Spleen (tissue), 11 donors: ENCODE data around the gene TMEM168. TPM values are rescaled to one million over a fixed set of nuclear protein-coding genes. Genes with fewer than 3 reads are reported as not detected.
"Not testable (repeated sequence)": the region's sequence is repeated elsewhere in the genome, so short reads cannot be mapped to it uniquely, and the experiment has no call there.

Experiments
- DNase-seq: peaks from one replicate; pipeline ENCODE4 v3.0.0-alpha.2; 2020
- H3K27ac ChIP-seq, 8 donors: fragments of 200-600 bp; sonication (generic) in 7 of 8; 1 replicate in 4 of 8; 2 replicates in 4 of 8; pipeline versions ENCODE4 v1.5.0 to v1.8.0; 2016 to 2021; ENCODE audit warnings: inconsistent platforms in 4 of 8, mild to moderate bottlenecking in 4 of 8, moderate library complexity in 1 of 8
- H3K27me3 ChIP-seq, 7 donors: fragments of 200-600 bp; sonication (generic) in 6 of 7; replicated peaks in 1 of 7; 1 replicate in 4 of 7; 2 replicates in 3 of 7; pipeline versions ENCODE4 v1.5.0 to v1.8.0; 2016 to 2021; ENCODE audit warnings: inconsistent platforms in 3 of 7, mild to moderate bottlenecking in 1 of 7
- H3K36me3 ChIP-seq, 6 donors: fragments of 200-600 bp; sonication (generic) in 5 of 6; 1 replicate in 4 of 6; 2 replicates in 2 of 6; pipeline versions ENCODE4 v1.5.0 to v1.8.0; 2016 to 2021; ENCODE audit warnings: inconsistent platforms in 2 of 6
- H3K4me1 ChIP-seq, 6 donors: fragments of 200-600 bp; sonication (generic) in 5 of 6; 1 replicate in 3 of 6; 2 replicates in 3 of 6; pipeline versions ENCODE4 v1.5.0 to v1.8.0; 2016 to 2021; ENCODE audit warnings: inconsistent platforms in 3 of 6
- H3K4me3 ChIP-seq, 8 donors: fragments of 200-600 bp; sonication (generic) in 7 of 8; 1 replicate in 4 of 8; 2 replicates in 4 of 8; pipeline versions ENCODE4 v1.5.0 to v1.8.0; 2016 to 2021; ENCODE audit warnings: inconsistent platforms in 4 of 8, mild to moderate bottlenecking in 4 of 8, moderate library complexity in 2 of 8
- H3K9me3 ChIP-seq, 8 donors: fragments of 200-600 bp; sonication (generic) in 7 of 8; 1 replicate in 4 of 8; 2 replicates in 4 of 8; pipeline versions ENCODE4 v1.5.0 to v1.8.0; 2016 to 2021; ENCODE audit warnings: inconsistent platforms in 4 of 8
- POLR2A ChIP-seq, 3 donors: fragments of 450-650 bp; IDR thresholded peaks; one replicate each; pipeline ENCODE4 v1.5.1; 2017; ENCODE audit warnings: antibody characterized with exemption in 3 of 3, mild to moderate bottlenecking in 1 of 3
- POLR2AphosphoS5 ChIP-seq, 3 donors: sonication (generic); formaldehyde crosslinking; IDR thresholded peaks; one replicate each; pipeline ENCODE4 v1.5.1; 2017; ENCODE audit warnings: antibody characterized with exemption in 3 of 3
- WGBS, 5 donors: extraction: QIAGEN DNeasy Blood & Tissue Kit in 3 of 5; methylation state at CpG; one replicate each; pipeline versions ENCODE4 v1.1.5 to v1.1.7; 2013 to 2018; 5-methylcytosine and 5-hydroxymethylcytosine counted together
- intact Hi-C: fragments of 100-400 bp; cut with DNase I; formaldehyde crosslinking; loops from one replicate; pipeline ENCODE4 v1.15.0; 2023; ENCODE audit warnings: low total_unique reads
- polyA plus RNA-seq, 3 donors: library from polyadenylated mRNA; stranded (reverse); fragments of 200-250 nt; gene quantifications; one replicate each; pipeline ENCODE4 v1.2.1, GENCODE V29; 2013
- total RNA-seq, 7 donors: library from RNA; depleted of rRNA in 3 of 7; stranded (reverse); fragments of >200 nt in 3 of 7; fragmentation: NEBNext Ultra II Directional in 4 of 7; extraction: Animal tissue kit (Norgen Biotek cat#: 25700) in 4 of 7; gene quantifications; one replicate each; pipeline versions ENCODE4 v1.1.0 to v1.2.1, GENCODE V29; 2016 to 2021
- TF ChIP-seq, protein P1 (sequence below), 11 experiments: fragments of 200-600 bp in 7 of 11; fragments of 450-650 bp in 4 of 11; sonication (generic) in 4 of 11; IDR thresholded peaks in 8 of 11; conservative IDR thresholded peaks in 3 of 11; 1 replicate in 7 of 11; 2 replicates in 4 of 11; pipeline versions ENCODE4 v1.4.0 to v1.8.0; 2016 to 2021; ENCODE audit warnings: antibody characterized with exemption in 11 of 11, inconsistent platforms in 4 of 11, mild to moderate bottlenecking in 1 of 11
- donor health status: healthy with polysubstance abuse.
- donor health status: DM: no; HTN: no; CAD: no; lungs with moderate emphysema.
- donor health status: DM: no; HTN: no; CAD: no.
- donor health status: Bipolar disorder and iron deficiency.
- donor health status: healthy.
- donor health status: DM: no; HTN: no; CAD: no.
- donor health status: DM: yes; HTN: yes; CAD: no.

Gene TMEM168
- total and polyA plus RNA-seq, 10 donors: 6.1 to 40.0 (median 21.9) TPM

DNA sequence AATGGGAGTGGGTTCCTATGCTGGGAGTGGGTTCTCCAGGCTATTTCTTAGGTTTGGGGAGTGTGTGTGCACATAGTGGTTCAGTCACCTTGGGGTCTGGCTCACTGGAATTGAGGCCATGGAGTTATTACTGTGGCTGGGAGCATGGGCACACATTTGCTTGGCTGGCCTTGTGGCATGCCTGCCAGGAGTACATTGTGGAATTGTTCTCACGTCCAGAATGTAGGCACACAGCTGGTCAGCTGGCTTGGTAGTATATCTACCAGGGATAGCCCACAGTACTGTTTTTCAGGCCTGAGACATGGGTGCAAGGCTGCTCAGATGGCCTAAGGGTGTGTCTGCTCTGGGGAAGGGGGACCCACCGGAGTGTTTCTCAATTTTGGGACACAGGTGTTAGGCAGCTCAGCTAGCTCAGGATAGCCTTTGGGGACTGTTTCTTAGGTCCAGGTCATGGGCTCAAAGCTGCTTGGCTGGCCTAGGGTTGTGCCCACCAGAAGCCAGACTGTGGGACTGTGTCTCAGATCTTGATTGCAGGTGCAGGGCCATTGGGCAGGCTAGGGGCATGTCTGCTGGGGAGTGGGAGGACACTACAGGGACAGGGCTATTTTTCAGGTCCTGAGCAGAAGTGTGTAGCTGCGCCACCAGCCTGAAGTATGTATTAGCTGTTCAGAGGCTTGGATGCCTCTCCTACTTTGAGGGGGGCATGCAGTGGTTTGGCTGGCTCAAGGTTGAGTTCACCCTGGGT, 50.6 kb downstream of the TMEM168 start:
- Histone ChIP-seq H3K4me3 (no peak overlapping the region), H3K4me1 (no peaks in the 10 kb centered on the region), H3K36me3 (no peaks in the 10 kb centered on the region), H3K9me3 (peaks cover 3 to 41% (median 31%) of the 10 kb centered on the region in 8 donors), H3K27ac (no peak overlapping the region), H3K27me3 (peaks cover 0 to 14% (median 0%) of the 10 kb centered on the region in 7 donors)
- intact Hi-C loops: no loop called here
- 87 to 100% (median 90%) methylated on average over 2 to 3 of the region's 3 CpGs for WGBS, 5 donors
- TF ChIP-seq, protein P1, sequence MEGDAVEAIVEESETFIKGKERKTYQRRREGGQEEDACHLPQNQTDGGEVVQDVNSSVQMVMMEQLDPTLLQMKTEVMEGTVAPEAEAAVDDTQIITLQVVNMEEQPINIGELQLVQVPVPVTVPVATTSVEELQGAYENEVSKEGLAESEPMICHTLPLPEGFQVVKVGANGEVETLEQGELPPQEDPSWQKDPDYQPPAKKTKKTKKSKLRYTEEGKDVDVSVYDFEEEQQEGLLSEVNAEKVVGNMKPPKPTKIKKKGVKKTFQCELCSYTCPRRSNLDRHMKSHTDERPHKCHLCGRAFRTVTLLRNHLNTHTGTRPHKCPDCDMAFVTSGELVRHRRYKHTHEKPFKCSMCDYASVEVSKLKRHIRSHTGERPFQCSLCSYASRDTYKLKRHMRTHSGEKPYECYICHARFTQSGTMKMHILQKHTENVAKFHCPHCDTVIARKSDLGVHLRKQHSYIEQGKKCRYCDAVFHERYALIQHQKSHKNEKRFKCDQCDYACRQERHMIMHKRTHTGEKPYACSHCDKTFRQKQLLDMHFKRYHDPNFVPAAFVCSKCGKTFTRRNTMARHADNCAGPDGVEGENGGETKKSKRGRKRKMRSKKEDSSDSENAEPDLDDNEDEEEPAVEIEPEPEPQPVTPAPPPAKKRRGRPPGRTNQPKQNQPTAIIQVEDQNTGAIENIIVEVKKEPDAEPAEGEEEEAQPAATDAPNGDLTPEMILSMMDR (IDR thresholded peaks at IDR 0.05 in 8 of 11, conservative IDR thresholded peaks at IDR 0.05 in 3 of 11): no peak
- no peak for TF ChIP-seq POLR2AphosphoS5 (IDR thresholded peaks at IDR 0.05)
- no peak for TF ChIP-seq POLR2A (IDR thresholded peaks at IDR 0.05)
- no peak for DNase-seq

DNA sequence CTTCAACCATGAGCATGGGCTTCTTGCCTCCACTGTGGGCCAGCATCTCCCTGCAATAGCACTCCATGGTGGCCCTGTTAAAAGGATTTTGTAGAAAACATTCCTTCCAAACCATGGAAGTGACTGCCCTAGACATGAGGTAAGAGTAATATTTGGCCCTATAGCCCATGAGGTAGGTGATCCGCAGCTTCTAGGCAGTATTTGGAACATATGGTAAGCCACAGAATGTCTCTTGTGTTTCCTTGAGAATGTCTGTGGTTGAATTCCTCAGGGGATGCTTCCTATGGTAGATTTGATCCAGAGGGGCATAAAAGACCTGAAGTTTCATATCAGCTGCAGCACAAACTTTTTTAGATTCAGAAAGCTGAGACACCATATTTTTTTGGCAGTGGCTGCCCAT, 54.9 kb downstream of the TMEM168 start:
- Histone ChIP-seq H3K27me3 (peaks cover 0 to 14% (median 0%) of the 10 kb centered on the region in 7 donors), H3K9me3 (peaks cover 3 to 80% (median 68%) of the 10 kb centered on the region in 8 donors), H3K4me1 (no peaks in the 10 kb centered on the region), H3K4me3 (no peak overlapping the region), H3K27ac (no peak overlapping the region), H3K36me3 (no peaks in the 10 kb centered on the region)
- TF ChIP-seq POLR2A (IDR thresholded peaks at IDR 0.05) (no peak), POLR2AphosphoS5 (IDR thresholded peaks at IDR 0.05) (no peak)
- TF ChIP-seq, protein P1 (IDR thresholded peaks at IDR 0.05 in 8 of 11, conservative IDR thresholded peaks at IDR 0.05 in 3 of 11): no peak
- DNase-seq: no peak
- WGBS, 5 donors: 67 to 92% (median 86%) methylated on average over 1 of the region's 1 CpG
- intact Hi-C loops: no loop called here

DNA sequence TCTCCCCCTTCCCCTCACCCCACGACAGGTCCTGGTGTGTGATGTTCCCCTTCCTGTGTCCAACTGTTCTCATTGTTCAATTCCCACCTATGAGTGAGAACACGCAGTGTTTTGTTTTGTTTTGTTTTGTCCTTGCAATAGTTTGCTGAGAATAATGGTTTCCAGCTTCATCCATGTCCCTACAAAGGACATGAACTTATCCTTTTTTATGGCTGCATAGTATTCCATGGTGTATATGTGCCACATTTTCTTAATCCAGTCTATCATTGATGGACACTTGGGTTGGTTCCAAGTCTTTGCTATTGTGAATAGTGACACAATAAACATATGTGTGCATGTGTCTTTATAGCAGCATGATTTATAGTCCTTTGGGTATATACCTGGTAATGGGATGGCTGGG, 58.9 kb downstream of the TMEM168 start:
- 85 to 98% (median 95%) methylated on average over 2 of the region's 2 CpGs for WGBS, 5 donors
- intact Hi-C loops, H3K27me3 ChIP-seq, H3K27ac ChIP-seq, DNase-seq, H3K4me3 ChIP-seq, H3K4me1 ChIP-seq, H3K36me3 ChIP-seq: not testable (repeated sequence)
- H3K9me3 ChIP-seq: peaks cover 3 to 88% (median 83%) of the 10 kb centered on the region in 8 donors

DNA sequence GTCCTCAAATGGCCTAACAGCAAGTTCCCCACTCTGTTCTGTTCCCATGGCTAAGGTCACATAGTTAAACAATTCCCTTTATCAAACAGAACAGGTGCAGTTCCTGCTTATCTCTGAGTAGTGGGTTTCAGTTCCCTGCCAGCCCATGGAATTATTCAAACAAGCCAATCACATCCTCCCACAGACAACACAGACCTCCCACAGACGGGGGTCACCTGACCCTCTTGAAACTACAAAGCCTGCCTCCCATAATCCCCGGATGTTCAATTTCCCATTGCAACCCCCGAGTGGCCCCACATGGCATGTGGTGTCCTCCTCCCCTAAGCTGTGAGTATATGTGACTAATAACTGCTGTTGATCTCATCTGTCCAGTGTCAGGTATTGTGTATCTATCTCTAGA, 64.1 kb downstream of the TMEM168 start:
- no peaks in the 10 kb centered on the region for H3K36me3 ChIP-seq
- DNase-seq: no peak
- H3K9me3 ChIP-seq: peaks cover 0 to 41% (median 37%) of the 10 kb centered on the region in 8 donors
- intact Hi-C loops: no loop called here
- H3K27me3 ChIP-seq: no peaks in the 10 kb centered on the region
- H3K4me3 ChIP-seq: no peak overlapping the region
- WGBS, 5 donors: 53 to 79% (median 67%) methylated on average over 3 of the region's 3 CpGs
- H3K27ac ChIP-seq: no peak overlapping the region
- H3K4me1 ChIP-seq: no peaks in the 10 kb centered on the region
- TF ChIP-seq POLR2AphosphoS5 (IDR thresholded peaks at IDR 0.05) (no peak), POLR2A (IDR thresholded peaks at IDR 0.05) (no peak)
- TF ChIP-seq, protein P1 (IDR thresholded peaks at IDR 0.05 in 8 of 11, conservative IDR thresholded peaks at IDR 0.05 in 3 of 11): no peak
